Naive thymus-derived CD4-positive, alpha-beta T cell (primary cell): Measurements from ENCODE around the gene BRSK2. TPM values are rescaled to one million over a fixed set of nuclear protein-coding genes. Genes with fewer than 3 reads are reported as not detected.
A peak's percentile ranks its signal among the peaks of the same experiment; 100 is the strongest.
"Not testable (repeated sequence)": the region's sequence is repeated elsewhere in the genome, so short reads cannot be mapped to it uniquely, and the experiment has no call there.

Source experiments
- ATAC-seq: fragments of 150-1000 bp; cut with Tn5 transposase; 2 replicates; pipeline ENCODE4 v1.10.0; 2021; ENCODE audit warnings: mild to moderate bottlenecking, moderate library complexity
- CTCF ChIA-PET: fragments of 350-600 bp; sonication (Branson Sonifier 250); formaldehyde crosslinking; loops from one replicate; lab custom pipeline; 2021; ENCODE audit warnings: antibody characterized with exemption; lab: Charles Lee
- POLR2A ChIA-PET: fragments of 350-600 bp; sonication (Branson Sonifier 250); formaldehyde crosslinking; loops from one replicate; lab custom pipeline; 2021; ENCODE audit warnings: antibody characterized with exemption, inconsistent platforms; lab: Charles Lee
- DNase-seq, 9 donors: peaks; one replicate each; pipeline versions ENCODE4 v3.0.0 to v3.0.0-alpha.2; 2020 to 2022; ENCODE audit warnings: mixed read lengths in 1 of 9
- H3K27ac ChIP-seq: one replicate; pipeline ENCODE4 v1.7.0; 2013; ENCODE audit warnings: mild to moderate bottlenecking, low read depth, low read length, moderate library complexity
- H3K27me3 ChIP-seq, 2 donors: one replicate each; pipeline ENCODE4 v1.7.0; 2013; ENCODE audit warnings: low read length in 2 of 2, mild to moderate bottlenecking in 2 of 2, moderate library complexity in 2 of 2; ENCODE audit not compliant: control insufficient read depth in 2 of 2, insufficient read depth in 2 of 2
- H3K36me3 ChIP-seq, 3 experiments: 1 replicate in 2 of 3; 2 replicates in 1 of 3; pipeline ENCODE4 v1.7.0; 2013; ENCODE audit warnings: low read length in 3 of 3, mild to moderate bottlenecking in 3 of 3, moderate library complexity in 1 of 3; ENCODE audit not compliant: insufficient read depth in 3 of 3, control insufficient read depth in 2 of 3
- H3K4me1 ChIP-seq, 2 donors: one replicate each; pipeline ENCODE4 v1.7.0; 2013; ENCODE audit warnings: low read length in 2 of 2, mild to moderate bottlenecking in 2 of 2, moderate library complexity in 1 of 2; ENCODE audit not compliant: control insufficient read depth in 2 of 2, insufficient read depth in 2 of 2
- H3K4me3 ChIP-seq: 2 replicates; pipeline ENCODE4 v1.7.0; 2013; ENCODE audit warnings: mild to moderate bottlenecking, low read length
- H3K9me3 ChIP-seq, 3 experiments: 1 replicate in 2 of 3; 2 replicates in 1 of 3; pipeline ENCODE4 v1.7.0; 2013; ENCODE audit warnings: low read length in 3 of 3; ENCODE audit not compliant: control insufficient read depth in 2 of 3
- H3K27ac Mint-ChIP-seq, 9 donors: one replicate each; pipeline ENCODE4 v1.8.0; 2020 to 2022; ENCODE audit warnings: mixed read lengths in 9 of 9, mild to moderate bottlenecking in 8 of 9, moderate library complexity in 5 of 9, inconsistent platforms in 2 of 9
- H3K27me3 Mint-ChIP-seq, 5 donors: one replicate each; pipeline ENCODE4 v1.8.0; 2021 to 2022; ENCODE audit warnings: mixed read lengths in 5 of 5, mild to moderate bottlenecking in 1 of 5
- H3K36me3 Mint-ChIP-seq, 5 donors: one replicate each; pipeline ENCODE4 v1.8.0; 2020 to 2022; ENCODE audit warnings: mixed read lengths in 5 of 5, mild to moderate bottlenecking in 3 of 5, inconsistent platforms in 1 of 5
- H3K4me1 Mint-ChIP-seq, 7 donors: one replicate each; pipeline ENCODE4 v1.8.0; 2020 to 2022; ENCODE audit warnings: mixed read lengths in 7 of 7, mild to moderate bottlenecking in 3 of 7, inconsistent platforms in 1 of 7
- H3K4me3 Mint-ChIP-seq, 10 donors: one replicate each; pipeline ENCODE4 v1.8.0; 2020 to 2022; ENCODE audit warnings: mild to moderate bottlenecking in 10 of 10, mixed read lengths in 10 of 10, moderate library complexity in 6 of 10, inconsistent platforms in 2 of 10
- H3K9me3 Mint-ChIP-seq, 11 donors: one replicate each; pipeline ENCODE4 v1.8.0; 2020 to 2022; ENCODE audit warnings: mixed read lengths in 11 of 11, mild to moderate bottlenecking in 4 of 11, inconsistent platforms in 1 of 11, moderate library complexity in 1 of 11
- intact Hi-C, 2 donors: fragments of 100-400 bp; cut with micrococcal nuclease; formaldehyde crosslinking; loops; one replicate each; pipeline ENCODE4 v1.15.1; 2023
- polyA plus RNA-seq, 2 donors: library from polyadenylated mRNA; unstranded; fragments of 300-500 nt; fragmentation: Illumina TruSeq; gene quantifications; one replicate each; pipeline ENCODE4 v1.2.3, GENCODE V29; 2021
- total RNA-seq, 6 experiments: library from RNA in 5 of 6; stranded (reverse) in 5 of 6; gene quantifications; 1 replicate in 5 of 6; 2 replicates in 1 of 6; pipeline ENCODE4 v1.2.3 and lab custom pipeline; 2021 to 2026

The BRSK2 gene
- total and polyA plus RNA-seq, 7 experiments from 2014 or later, result 0.27 to 0.51 (median 0.30) TPM; not detected in 4

- Histone ChIP-seq H3K4me1 (no peaks in the 10 kb centered on the region), H3K36me3 (no peaks in the 10 kb centered on the region), H3K4me3 (no peak overlapping the region), H3K27me3 (no peaks in the 10 kb centered on the region), H3K27ac (no peak overlapping the region), H3K9me3 (no peaks in the 10 kb centered on the region)
- Mint-ChIP-seq H3K27ac (no peak overlapping the region), H3K4me1 (no peaks in the 10 kb centered on the region), H3K27me3 (no peaks in the 10 kb centered on the region), H3K4me3 (no peak overlapping the region), H3K36me3 (no peaks in the 10 kb centered on the region), H3K9me3 (peaks cover 0 to 1% (median 0%) of the 10 kb centered on the region in 11 donors)
- intact Hi-C loops, result no loop called here
- ChIA-PET CTCF (no interaction called here), POLR2A (no interaction called here)
- no peak for DNase-seq
- ATAC-seq, result no peak
Observed at GRCh38 chr11:1433977-1434640, 44.4 kb downstream of the BRSK2 start.

GRCh38 chr11:1435479-1435819 lies 45.7 kb downstream of the BRSK2 start:
- POLR2A ChIA-PET, H3K9me3 Mint-ChIP-seq, H3K27ac Mint-ChIP-seq, CTCF ChIA-PET, DNase-seq, H3K27me3 ChIP-seq, H3K36me3 Mint-ChIP-seq, H3K9me3 ChIP-seq, H3K27me3 Mint-ChIP-seq, H3K4me3 Mint-ChIP-seq, ATAC-seq, H3K4me1 ChIP-seq, H3K4me3 ChIP-seq, H3K4me1 Mint-ChIP-seq, intact Hi-C loops, H3K27ac ChIP-seq, H3K36me3 ChIP-seq: not testable (repeated sequence)

- Mint-ChIP-seq H3K9me3 (no peaks in the 10 kb centered on the region), H3K36me3 (no peaks in the 10 kb centered on the region), H3K4me3 (peak overlapping the region in 1 of 10 donors; percentile 56), H3K27me3 (peaks cover 0 to 3% (median 0%) of the 10 kb centered on the region in 5 donors), H3K4me1 (no peaks in the 10 kb centered on the region), H3K27ac (no peak overlapping the region)
- ATAC-seq (peak; percentile 6), DNase-seq (no peak)
- CTCF ChIA-PET, result no interaction called here
- H3K27ac ChIP-seq, result no peak overlapping the region
- H3K36me3 ChIP-seq, result no peaks in the 10 kb centered on the region
- no peaks in the 10 kb centered on the region for H3K9me3 ChIP-seq
- H3K4me1 ChIP-seq, result no peaks in the 10 kb centered on the region
- intact Hi-C loops, result no loop called here
- POLR2A ChIA-PET, result no interaction called here
- H3K4me3 ChIP-seq, result no peak overlapping the region
- H3K27me3 ChIP-seq, result no peaks in the 10 kb centered on the region
Observed at GRCh38 chr11:1435820-1436467, 46.2 kb downstream of the BRSK2 start.

GRCh38 chr11:1436468-1437039 lies 46.8 kb downstream of the BRSK2 start:
- CTCF ChIA-PET, result no interaction called here
- Histone ChIP-seq H3K27ac (no peak overlapping the region), H3K4me1 (no peaks in the 10 kb centered on the region), H3K36me3 (no peaks in the 10 kb centered on the region), H3K27me3 (no peaks in the 10 kb centered on the region), H3K9me3 (no peaks in the 10 kb centered on the region), H3K4me3 (no peak overlapping the region)
- Mint-ChIP-seq H3K36me3 (no peaks in the 10 kb centered on the region), H3K9me3 (no peaks in the 10 kb centered on the region), H3K4me3 (no peak overlapping the region), H3K27ac (no peak overlapping the region), H3K4me1 (no peaks in the 10 kb centered on the region), H3K27me3 (peaks cover 0 to 3% (median 0%) of the 10 kb centered on the region in 5 donors)
- DNase-seq (no peak), ATAC-seq (peak; percentile 22)
- POLR2A ChIA-PET, result no interaction called here
- intact Hi-C loops, result no loop called here

- no peak overlapping the region for H3K27ac Mint-ChIP-seq
- Histone ChIP-seq H3K9me3 (no peaks in the 10 kb centered on the region), H3K27ac (no peak overlapping the region), H3K4me1 (no peaks in the 10 kb centered on the region), H3K4me3 (no peak overlapping the region), H3K36me3 (no peaks in the 10 kb centered on the region), H3K27me3 (no peaks in the 10 kb centered on the region)
- ChIA-PET CTCF (interaction anchor here (1.0 kb wide), 1 partner anchor 24 kb away, joined by 4 read pairs; no protein-coding TSS in a partner anchor), POLR2A (no interaction called here)
- ATAC-seq, result no peak
- DNase-seq, result no peak
- H3K9me3 Mint-ChIP-seq, result no peaks in the 10 kb centered on the region
- intact Hi-C loops, result no loop called here
- no peak overlapping the region for H3K4me3 Mint-ChIP-seq
- peaks cover 0 to 3% (median 0%) of the 10 kb centered on the region in 5 donors for H3K27me3 Mint-ChIP-seq
- H3K36me3 Mint-ChIP-seq, result no peaks in the 10 kb centered on the region
- H3K4me1 Mint-ChIP-seq, result no peaks in the 10 kb centered on the region
Observed at GRCh38 chr11:1437500-1437899, 47.8 kb downstream of the BRSK2 start.

GRCh38 chr11:1438261-1438966 lies 48.7 kb downstream of the BRSK2 start:
- no peaks in the 10 kb centered on the region for H3K9me3 Mint-ChIP-seq
- Histone ChIP-seq H3K4me1 (no peaks in the 10 kb centered on the region), H3K4me3 (no peak overlapping the region), H3K36me3 (no peaks in the 10 kb centered on the region), H3K9me3 (no peaks in the 10 kb centered on the region), H3K27me3 (no peaks in the 10 kb centered on the region), H3K27ac (no peak overlapping the region)
- intact Hi-C loops, result no loop called here
- no peaks in the 10 kb centered on the region for H3K36me3 Mint-ChIP-seq
- POLR2A ChIA-PET, result no interaction called here
- H3K27me3 Mint-ChIP-seq, result peaks cover 0 to 3% (median 0%) of the 10 kb centered on the region in 5 donors
- DNase-seq (no peak), ATAC-seq (no peak)
- no peak overlapping the region for H3K4me3 Mint-ChIP-seq
- CTCF ChIA-PET, result no interaction called here
- no peak overlapping the region for H3K27ac Mint-ChIP-seq
- H3K4me1 Mint-ChIP-seq, result no peaks in the 10 kb centered on the region
